ENCODE results near the gene CREB3. TPM values are rescaled to one million over a fixed set of nuclear protein-coding genes. Genes with fewer than 3 reads are reported as not detected.
A peak's percentile ranks its signal among the peaks of the same experiment; 100 is the strongest.

The CREB3 gene
- total RNA-seq, 1 donor from 2014 or later = 35.1 TPM

DNA sequence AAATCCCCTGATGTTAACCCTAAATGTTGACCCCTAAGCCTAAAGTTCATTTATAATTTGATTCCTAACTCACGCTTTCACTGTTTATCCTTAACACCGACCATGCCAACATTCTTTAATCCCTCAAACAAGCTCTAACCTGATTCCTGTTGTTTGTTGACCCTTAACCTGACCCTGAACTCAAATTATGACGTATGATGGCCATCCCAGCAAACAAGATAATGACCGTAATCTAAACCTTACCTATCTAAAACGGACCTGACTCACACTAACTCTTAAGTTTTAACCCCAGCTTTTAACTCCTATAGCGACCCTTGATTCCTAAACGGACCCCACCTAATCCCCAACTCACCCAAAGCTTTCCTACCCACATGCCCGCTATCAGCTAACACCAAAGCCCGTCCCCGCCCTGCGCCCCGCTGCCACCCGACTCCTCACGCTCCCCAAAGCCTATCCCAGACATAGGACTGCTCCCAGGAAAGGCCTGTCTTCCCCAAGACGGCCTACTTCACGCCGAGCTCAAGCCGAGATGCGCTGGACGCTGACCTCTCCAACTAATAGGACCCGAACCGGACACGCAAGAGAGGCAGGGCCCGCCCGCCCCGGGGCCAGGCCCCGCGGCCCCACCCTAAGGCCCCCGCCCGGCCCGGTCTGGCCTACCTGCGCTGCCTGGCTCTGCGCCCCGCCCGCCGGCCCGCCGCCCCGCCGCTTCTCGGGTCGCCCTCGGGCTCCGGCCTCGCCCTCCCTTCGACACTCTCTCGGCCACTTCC, 866 bp upstream of the CREB3 start:
- TF ChIP-seq, protein P1, sequence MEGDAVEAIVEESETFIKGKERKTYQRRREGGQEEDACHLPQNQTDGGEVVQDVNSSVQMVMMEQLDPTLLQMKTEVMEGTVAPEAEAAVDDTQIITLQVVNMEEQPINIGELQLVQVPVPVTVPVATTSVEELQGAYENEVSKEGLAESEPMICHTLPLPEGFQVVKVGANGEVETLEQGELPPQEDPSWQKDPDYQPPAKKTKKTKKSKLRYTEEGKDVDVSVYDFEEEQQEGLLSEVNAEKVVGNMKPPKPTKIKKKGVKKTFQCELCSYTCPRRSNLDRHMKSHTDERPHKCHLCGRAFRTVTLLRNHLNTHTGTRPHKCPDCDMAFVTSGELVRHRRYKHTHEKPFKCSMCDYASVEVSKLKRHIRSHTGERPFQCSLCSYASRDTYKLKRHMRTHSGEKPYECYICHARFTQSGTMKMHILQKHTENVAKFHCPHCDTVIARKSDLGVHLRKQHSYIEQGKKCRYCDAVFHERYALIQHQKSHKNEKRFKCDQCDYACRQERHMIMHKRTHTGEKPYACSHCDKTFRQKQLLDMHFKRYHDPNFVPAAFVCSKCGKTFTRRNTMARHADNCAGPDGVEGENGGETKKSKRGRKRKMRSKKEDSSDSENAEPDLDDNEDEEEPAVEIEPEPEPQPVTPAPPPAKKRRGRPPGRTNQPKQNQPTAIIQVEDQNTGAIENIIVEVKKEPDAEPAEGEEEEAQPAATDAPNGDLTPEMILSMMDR (IDR thresholded peaks at IDR 0.05) = no peak
- TF ChIP-seq POLR2A (IDR thresholded peaks at IDR 0.05) = peak in 1 of 2 donors; percentile 24
- intact Hi-C loops (cut with DNase I) = loop anchor here (5.0 kb wide), 1 partner anchor 124 kb away; the partner anchor contains the start of gene TESK1
- Histone ChIP-seq H3K27ac (peak overlapping the region; percentile 89), H3K36me3 (peaks cover 0 to 12% of the 10 kb centered on the region in 2 donors), H3K4me3 (peak overlapping the region; percentile 84 to 92), H3K9me3 (no peaks in the 10 kb centered on the region), H3K4me1 (peaks cover 61% of the 10 kb centered on the region), H3K27me3 (no peaks in the 10 kb centered on the region)
- no peak for DNase-seq (ENCODE audit: extremely low spot score in 2 of 2)

DNA sequence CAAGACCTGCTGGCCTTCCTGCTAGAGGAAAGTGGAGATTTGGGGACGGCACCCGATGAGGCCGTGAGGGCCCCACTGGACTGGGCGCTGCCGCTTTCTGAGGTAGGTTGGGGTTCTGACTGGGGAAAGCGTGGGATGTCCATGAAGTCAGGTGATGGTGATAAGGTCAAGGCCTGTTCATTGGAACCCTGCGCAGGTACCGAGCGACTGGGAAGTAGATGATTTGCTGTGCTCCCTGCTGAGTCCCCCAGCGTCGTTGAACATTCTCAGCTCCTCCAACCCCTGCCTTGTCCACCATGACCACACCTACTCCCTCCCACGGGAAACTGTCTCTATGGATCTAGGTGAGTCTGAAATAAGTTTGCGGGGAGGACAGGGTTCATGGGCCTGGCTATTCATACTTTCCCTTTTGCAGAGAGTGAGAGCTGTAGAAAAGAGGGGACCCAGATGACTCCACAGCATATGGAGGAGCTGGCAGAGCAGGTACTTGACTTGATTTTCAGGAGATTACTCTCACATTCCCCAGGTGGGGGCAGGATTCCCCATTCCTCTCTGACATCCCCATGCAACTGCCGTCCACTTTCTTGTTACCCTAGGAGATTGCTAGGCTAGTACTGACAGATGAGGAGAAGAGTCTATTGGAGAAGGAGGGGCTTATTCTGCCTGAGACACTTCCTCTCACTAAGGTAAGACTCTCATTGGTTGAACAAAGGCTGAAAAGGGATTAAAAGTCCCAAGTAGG, 505 bp downstream of the CREB3 start:
- no peak for DNase-seq (ENCODE audit: extremely low spot score in 2 of 2)

DNA sequence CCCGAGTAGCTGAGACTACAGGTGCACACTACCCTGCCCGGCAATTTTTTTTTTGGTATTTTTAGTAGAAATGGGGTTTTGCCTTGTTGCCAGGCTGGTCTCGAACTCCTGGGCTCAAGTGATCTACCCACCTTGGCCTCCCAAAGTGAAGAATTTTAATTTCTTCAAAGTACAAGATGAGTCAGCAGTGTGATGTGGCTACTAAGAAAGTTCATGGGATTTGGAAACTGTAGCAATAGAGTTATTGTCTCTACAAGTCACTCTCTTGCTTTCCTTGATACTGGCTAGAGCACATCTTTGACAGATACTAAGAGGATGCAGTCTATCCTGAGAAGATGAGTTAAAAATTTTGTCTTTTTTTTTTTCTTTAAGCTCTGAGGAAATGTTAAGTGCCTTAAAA, 1.6 kb downstream of the CREB3 start:
- TF ChIP-seq POLR2A (IDR thresholded peaks at IDR 0.05) = no peak
- Histone ChIP-seq H3K36me3 (peaks cover 0 to 36% of the 10 kb centered on the region in 2 donors), H3K9me3 (no peaks in the 10 kb centered on the region), H3K4me1 (peaks cover 38% of the 10 kb centered on the region), H3K4me3 (no peak overlapping the region), H3K27me3 (no peaks in the 10 kb centered on the region), H3K27ac (no peak overlapping the region)
- intact Hi-C loops (cut with DNase I) = loop anchor here (5.0 kb wide), 1 partner anchor 127 kb away; the partner anchor contains the start of gene TESK1
- DNase-seq (ENCODE audit: extremely low spot score in 2 of 2) = no peak

More for the DNA sequence above, 505 bp downstream of the CREB3 start:
- Histone ChIP-seq H3K27me3 (no peaks in the 10 kb centered on the region), H3K36me3 (peaks cover 0 to 25% of the 10 kb centered on the region in 2 donors), H3K4me3 (peak overlapping the region; percentile 84 to 92), H3K27ac (peak overlapping the region; percentile 89), H3K4me1 (peaks cover 47% of the 10 kb centered on the region), H3K9me3 (no peaks in the 10 kb centered on the region)
- intact Hi-C loops (cut with DNase I) = loop anchor here (5.0 kb wide), 1 partner anchor 126 kb away; the partner anchor contains the start of gene TESK1
- no peak for TF ChIP-seq POLR2AphosphoS5 (IDR thresholded peaks at IDR 0.05; ENCODE audit: insufficient read depth in 1 of 2, low read depth in 1 of 2)
- TF ChIP-seq, protein P1 (IDR thresholded peaks at IDR 0.05) = no peak
- TF ChIP-seq POLR2A (IDR thresholded peaks at IDR 0.05) = no peak

DNA sequence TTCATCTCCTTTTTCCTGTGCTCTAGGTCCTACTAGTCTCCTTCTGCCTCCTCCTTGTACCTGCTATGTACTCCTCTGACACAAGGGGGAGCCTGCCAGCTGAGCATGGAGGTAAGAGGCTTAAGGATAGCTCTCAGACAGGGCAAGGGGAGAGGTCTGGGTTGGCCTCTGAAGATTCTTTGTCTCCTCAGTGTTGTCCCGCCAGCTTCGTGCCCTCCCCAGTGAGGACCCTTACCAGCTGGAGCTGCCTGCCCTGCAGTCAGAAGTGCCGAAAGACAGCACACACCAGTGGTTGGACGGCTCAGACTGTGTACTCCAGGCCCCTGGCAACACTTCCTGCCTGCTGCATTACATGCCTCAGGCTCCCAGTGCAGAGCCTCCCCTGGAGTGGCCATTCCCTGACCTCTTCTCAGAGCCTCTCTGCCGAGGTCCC, 3.8 kb downstream of the CREB3 start:
- TF ChIP-seq, protein P1 (IDR thresholded peaks at IDR 0.05) = peak; percentile 8 to 60 (median 25)
- TF ChIP-seq POLR2A (IDR thresholded peaks at IDR 0.05) (no peak), POLR2AphosphoS5 (IDR thresholded peaks at IDR 0.05; ENCODE audit: insufficient read depth in 1 of 2, low read depth in 1 of 2) (no peak)
- H3K27me3 ChIP-seq = no peaks in the 10 kb centered on the region
- intact Hi-C loops (cut with DNase I) = no loop called here
- H3K9me3 ChIP-seq = no peaks in the 10 kb centered on the region
- H3K4me1 ChIP-seq = peaks cover 17% of the 10 kb centered on the region
- no peak for DNase-seq (ENCODE audit: extremely low spot score in 2 of 2)
- H3K36me3 ChIP-seq = peaks cover 0 to 57% of the 10 kb centered on the region in 2 donors
- no peak overlapping the region for H3K27ac ChIP-seq
- no peak overlapping the region for H3K4me3 ChIP-seq

DNA sequence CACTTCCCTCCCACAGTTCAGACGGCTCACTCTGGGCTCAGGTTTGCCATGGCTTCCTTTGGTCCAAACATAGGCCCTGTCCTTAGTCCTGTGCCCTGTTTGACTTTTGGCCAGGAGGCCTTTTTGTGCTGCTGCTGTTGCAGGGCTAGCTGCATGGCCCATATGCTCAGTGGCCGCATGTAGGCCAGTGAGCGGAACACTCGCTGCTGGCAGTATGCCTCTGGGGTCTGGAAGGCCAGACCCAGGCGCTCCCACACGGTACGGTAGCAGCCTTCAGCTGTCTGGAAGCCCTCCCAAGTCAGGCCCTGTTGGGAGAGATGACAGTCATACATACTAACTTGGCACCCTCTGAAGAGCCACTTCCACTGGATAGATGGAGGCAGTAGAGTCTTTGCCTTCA, 4.7 kb downstream of the CREB3 start:
- H3K36me3 ChIP-seq = peaks cover 0 to 66% of the 10 kb centered on the region in 2 donors
- DNase-seq (ENCODE audit: extremely low spot score in 2 of 2) = no peak
- H3K4me3 ChIP-seq = no peak overlapping the region
- peaks cover 14% of the 10 kb centered on the region for H3K4me1 ChIP-seq
- no peaks in the 10 kb centered on the region for H3K27me3 ChIP-seq
- intact Hi-C loops (cut with DNase I) = no loop called here
- H3K9me3 ChIP-seq = no peaks in the 10 kb centered on the region
- no peak overlapping the region for H3K27ac ChIP-seq
- TF ChIP-seq, protein P1 (IDR thresholded peaks at IDR 0.05) = no peak
- TF ChIP-seq POLR2A (IDR thresholded peaks at IDR 0.05) (no peak), POLR2AphosphoS5 (IDR thresholded peaks at IDR 0.05; ENCODE audit: insufficient read depth in 1 of 2, low read depth in 1 of 2) (no peak)

Data from vagina (tissue), 2 donors.